Sigmoid colon (tissue), 4 donors: ENCODE data around the gene KCNJ4.

Experiments
- CTCF ChIP-seq, 4 experiments: fragments of 450-650 bp in 3 of 4; fragments of 200-600 bp in 1 of 4; IDR thresholded peaks; one replicate each; pipeline ENCODE4 v1.5.1; 2016 to 2019; ENCODE audit warnings: antibody characterized with exemption in 4 of 4, mild to moderate bottlenecking in 3 of 4, moderate library complexity in 2 of 4
- EP300 ChIP-seq, 4 donors: sonication (generic); formaldehyde crosslinking; IDR thresholded peaks; one replicate each; pipeline ENCODE4 v1.6.1; 2017; ENCODE audit warnings: antibody characterized with exemption in 4 of 4
- POLR2A ChIP-seq, 2 donors: fragments of 450-650 bp; IDR thresholded peaks; one replicate each; pipeline ENCODE4 v1.6.1; 2016; ENCODE audit warnings: antibody characterized with exemption in 2 of 2, mild to moderate bottlenecking in 2 of 2, moderate library complexity in 2 of 2
- POLR2AphosphoS5 ChIP-seq, 4 donors: sonication (generic); formaldehyde crosslinking; IDR thresholded peaks; one replicate each; pipeline ENCODE4 v1.6.1; 2017; ENCODE audit warnings: antibody characterized with exemption in 4 of 4

GRCh38 chr22:38436629-38437395 lies 18.2 kb downstream of the KCNJ4 start:
- TF ChIP-seq CTCF (IDR thresholded peaks at IDR 0.05) (no peak), POLR2A (IDR thresholded peaks at IDR 0.05) (no peak), POLR2AphosphoS5 (IDR thresholded peaks at IDR 0.05) (no peak), EP300 (IDR thresholded peaks at IDR 0.05) (no peak)
